Measurements from ENCODE around the gene PRKCE.

Gene PRKCE

DNA sequence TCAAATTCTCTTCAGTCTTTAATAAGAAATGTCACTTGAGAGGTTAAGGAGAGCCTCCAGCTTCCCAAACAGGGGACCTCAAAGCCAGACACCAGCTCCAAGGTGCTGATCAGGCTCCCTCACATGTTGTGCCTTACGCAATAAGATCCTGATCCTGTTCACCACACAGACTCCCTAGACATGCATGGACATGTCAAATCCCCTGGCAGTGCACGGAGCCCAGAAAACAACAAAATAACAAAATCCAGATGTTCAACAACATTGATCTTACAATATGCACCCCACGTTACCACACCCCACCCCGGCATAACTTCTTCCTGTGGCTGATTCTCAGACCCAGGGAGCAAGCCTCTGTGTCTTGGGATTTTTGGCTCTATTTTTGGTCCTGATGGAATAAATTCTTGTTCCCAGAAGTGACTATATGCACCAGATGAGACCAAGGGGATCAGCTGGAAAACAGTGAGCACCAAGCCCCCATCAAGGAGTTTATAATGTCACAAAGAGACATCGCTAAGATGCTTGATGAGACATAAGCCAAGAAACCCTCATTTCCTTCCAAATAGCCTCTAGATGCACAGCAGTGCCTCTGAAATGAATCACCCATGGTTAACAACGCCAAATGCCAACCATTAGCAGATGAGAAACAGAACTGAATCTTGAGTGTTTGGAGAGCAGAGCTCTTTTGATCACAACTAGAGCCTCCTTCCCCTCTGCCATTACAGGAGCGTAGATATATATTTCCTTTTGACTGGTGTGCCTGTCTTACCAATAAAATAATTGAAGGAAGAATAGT lies 198.2 kb downstream of the PRKCE start:
- no peak for TF ChIP-seq CTCF (IDR thresholded peaks at IDR 0.05; ENCODE audit: low read depth, low read length, missing control alignments)
- DNase-seq (ENCODE audit: low read depth): no peak
- H3K4me3 ChIP-seq (ENCODE audit: low read depth, low read length): no peak overlapping the region

- no peak for DNase-seq (ENCODE audit: low read depth)
- H3K4me3 ChIP-seq (ENCODE audit: low read depth, low read length): no peak overlapping the region
- no peak for TF ChIP-seq CTCF (IDR thresholded peaks at IDR 0.05; ENCODE audit: low read depth, low read length, missing control alignments)
These were observed 199.1 kb downstream of the PRKCE start for GRCh38 chr2:45850558-45850957.

DNA sequence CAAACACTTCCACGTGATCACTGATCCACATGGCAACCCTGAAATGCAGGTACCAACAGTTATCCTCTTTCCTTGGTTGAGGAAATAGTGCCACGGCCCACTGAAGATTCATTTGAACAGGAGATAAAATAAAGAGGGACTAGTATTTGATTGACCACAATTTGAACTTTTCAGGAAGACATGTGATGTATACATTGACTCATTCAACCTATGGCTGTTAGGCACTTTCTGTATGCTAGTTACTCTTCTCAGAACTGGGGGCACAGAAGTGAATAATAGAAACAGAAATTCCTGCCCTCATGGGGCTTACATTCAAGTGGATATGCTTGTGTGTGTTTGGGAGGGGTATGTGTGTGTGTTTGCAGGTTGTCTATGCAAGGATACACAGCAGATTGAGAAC lies 199.6 kb downstream of the PRKCE start:
- no peak for DNase-seq (ENCODE audit: low read depth)
- H3K4me3 ChIP-seq (ENCODE audit: low read depth, low read length): no peak overlapping the region
- TF ChIP-seq CTCF (IDR thresholded peaks at IDR 0.05; ENCODE audit: low read depth, low read length, missing control alignments): no peak

- no peak for DNase-seq (ENCODE audit: low read depth)
- TF ChIP-seq CTCF (IDR thresholded peaks at IDR 0.05; ENCODE audit: low read depth, low read length, missing control alignments): no peak
- H3K4me3 ChIP-seq (ENCODE audit: low read depth, low read length): no peak overlapping the region
These were observed 200.3 kb downstream of the PRKCE start for GRCh38 chr2:45851576-45852304.

DNA sequence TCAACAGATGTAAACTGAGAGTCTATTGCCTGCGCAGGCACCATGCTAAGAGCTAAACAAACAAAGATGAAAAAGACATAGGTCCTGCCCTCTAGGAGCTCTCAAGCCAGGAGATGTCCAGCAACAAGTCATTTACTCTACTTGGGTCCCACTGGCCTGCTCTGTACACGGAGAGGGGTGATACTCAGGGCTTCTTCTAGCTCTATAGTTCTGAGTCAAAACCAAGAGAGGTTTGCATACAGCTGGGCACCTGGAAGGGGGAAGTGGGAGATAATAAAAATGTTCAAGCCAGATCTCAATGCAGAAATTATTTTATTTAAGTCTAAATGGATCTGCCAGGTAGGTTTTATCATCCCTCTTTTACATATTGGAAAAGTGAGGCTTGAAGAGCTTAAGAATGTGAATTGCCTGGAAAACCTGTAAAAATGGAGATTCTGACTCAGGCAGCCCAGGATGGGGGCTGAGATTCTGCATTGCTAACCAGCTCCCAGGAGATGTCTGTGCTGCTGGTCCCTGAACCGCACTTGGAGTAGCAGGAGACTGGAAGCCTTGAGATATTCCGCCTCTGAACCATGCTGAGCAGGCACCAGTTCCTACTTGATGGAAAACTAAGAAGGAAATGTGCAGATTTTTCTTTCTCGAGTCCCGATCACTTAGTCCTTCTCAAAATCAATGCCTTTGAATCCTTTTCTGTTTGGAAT lies 201.1 kb downstream of the PRKCE start:
- H3K4me3 ChIP-seq (ENCODE audit: low read depth, low read length): no peak overlapping the region
- TF ChIP-seq CTCF (IDR thresholded peaks at IDR 0.05; ENCODE audit: low read depth, low read length, missing control alignments): no peak
- DNase-seq (ENCODE audit: low read depth): no peak

GRCh38 chr2:45855374-45855773 lies 203.9 kb downstream of the PRKCE start:
- H3K4me3 ChIP-seq (ENCODE audit: low read depth, low read length): no peak overlapping the region
- no peak for DNase-seq (ENCODE audit: low read depth)
- no peak for TF ChIP-seq CTCF (IDR thresholded peaks at IDR 0.05; ENCODE audit: low read depth, low read length, missing control alignments)
